Measurements from ENCODE around the gene SNRPA1.

Gene SNRPA1

GRCh38 chr15:101255615-101256241, 39.3 kb downstream of the SNRPA1 start:
- DNase-seq = peak; percentile 28

- DNase-seq = peak; percentile 49
Measured at GRCh38 chr15:101255051-101255395, 40.0 kb downstream of the SNRPA1 start.

GRCh38 chr15:101254157-101255050, 40.6 kb downstream of the SNRPA1 start:
- no peak for DNase-seq

- DNase-seq = no peak
Measured at GRCh38 chr15:101252836-101253235, 42.2 kb downstream of the SNRPA1 start.

- DNase-seq = peak; percentile 98
Measured at GRCh38 chr15:101251830-101252820, 42.9 kb downstream of the SNRPA1 start, which contains the start of gene CHSY1. Gene CHSY1, minus strand, starts transcription at chr15:101252048. Its CDS starts 592 bp downstream, at chr15:101251456.

GRCh38 chr15:101250873-101251829, 43.9 kb downstream of the SNRPA1 start:
- DNase-seq = peak; percentile 75

GRCh38 chr15:101250341-101250831, 44.7 kb downstream of the SNRPA1 start:
- DNase-seq = no peak

GRCh38 chr15:101248274-101248673, 46.8 kb downstream of the SNRPA1 start:
- no peak for DNase-seq

GRCh38 chr15:101246824-101247745, 48.0 kb downstream of the SNRPA1 start:
- no peak for DNase-seq

- no peak for DNase-seq
Measured at GRCh38 chr15:101246391-101246790, 48.7 kb downstream of the SNRPA1 start.

- no peak for DNase-seq
Measured at GRCh38 chr15:101244889-101245668, 50.0 kb downstream of the SNRPA1 start.

GRCh38 chr15:101244036-101244781, 50.8 kb downstream of the SNRPA1 start:
- no peak for DNase-seq

- no peak for DNase-seq
Measured at GRCh38 chr15:101243420-101243819, 51.6 kb downstream of the SNRPA1 start.

- DNase-seq = no peak
Measured at GRCh38 chr15:101242999-101243336, 52.1 kb downstream of the SNRPA1 start.

- DNase-seq = peak; percentile 79
Measured at GRCh38 chr15:101242160-101242998, 52.7 kb downstream of the SNRPA1 start.

GRCh38 chr15:101240358-101240757, 54.7 kb downstream of the SNRPA1 start:
- no peak for DNase-seq

GRCh38 chr15:101239724-101240136, 55.3 kb downstream of the SNRPA1 start:
- DNase-seq = peak; percentile 47

- peak; percentile 40 for DNase-seq
Measured at GRCh38 chr15:101237251-101237650, 57.8 kb downstream of the SNRPA1 start.

Data from suppressor macrophage treated with lipopolysaccharide for 4 hours (primary cell).